HepG2 (cell line): ENCODE results near the gene SSNA1. TPM values are rescaled to one million over a fixed set of nuclear protein-coding genes. Genes with fewer than 3 reads are reported as not detected.

Experiments used
- CEBPB ChIP-seq: IDR thresholded peaks from 2 replicates; pipeline ENCODE4 v1.6.1; 2011; ENCODE audit warnings: low read depth, low read length, improper control_type of control experiment, borderline replicate concordance
- JUNB ChIP-seq: sonication (generic); formaldehyde crosslinking; IDR thresholded peaks from 2 replicates; pipeline ENCODE4 v1.8.0; 2022; ENCODE audit warnings: missing genetic modification reagents, mild to moderate bottlenecking, borderline replicate concordance
- MXD4 ChIP-seq: IDR thresholded peaks from 2 replicates; pipeline ENCODE4 v1.6.1; 2016; ENCODE audit warnings: mild to moderate bottlenecking, missing biosample characterization, missing genetic modification reagents
- SMAD1 ChIP-seq: sonication (generic); formaldehyde crosslinking; IDR thresholded peaks from 2 replicates; pipeline ENCODE4 v1.4.0; 2020; ENCODE audit warnings: missing genetic modification reagents, low read depth, mild to moderate bottlenecking, borderline replicate concordance
- ZFP1 ChIP-seq: IDR thresholded peaks from 2 replicates; pipeline ENCODE4 v1.6.1; 2016
- ZNF180 ChIP-seq: sonication (generic); formaldehyde crosslinking; IDR thresholded peaks from 2 replicates; pipeline ENCODE4 v1.4.0; 2020; ENCODE audit warnings: low read depth, missing genetic modification reagents, borderline replicate concordance
- ZNF317 ChIP-seq: sonication (generic); formaldehyde crosslinking; IDR thresholded peaks from 2 replicates; pipeline ENCODE4 v1.5.0; 2020; ENCODE audit warnings: mild to moderate bottlenecking, missing genetic modification reagents
- ZNF326 ChIP-seq: sonication (generic); formaldehyde crosslinking; IDR thresholded peaks from 2 replicates; pipeline ENCODE4 v1.4.0; 2020; ENCODE audit warnings: missing genetic modification reagents, borderline replicate concordance
- ZSCAN20 ChIP-seq: sonication (generic); formaldehyde crosslinking; IDR thresholded peaks from 2 replicates; pipeline ENCODE4 v1.4.0; 2020; ENCODE audit warnings: missing genetic modification reagents, mild to moderate bottlenecking, borderline replicate concordance
- polyA plus RNA-seq, 8 experiments: library from polyadenylated mRNA; depleted of rRNA in 3 of 8; stranded (reverse) in 7 of 8; unstranded in 1 of 8; fragments of >200 nt; fragmentation: Illumina TruSeq in 4 of 8; extraction: Trizol in 4 of 8; gene quantifications; 2 replicates each; pipeline versions ENCODE4 v1.2.1 to v1.2.3, GENCODE V29; 2011 to 2016; ENCODE audit warnings: low read depth in 4 of 8, missing spikeins in 1 of 8, mixed read lengths in 1 of 8; ENCODE audit not compliant: insufficient read depth in 1 of 8
- total RNA-seq, 5 experiments: library from RNA; depleted of rRNA; stranded (reverse); fragments of >200 nt; fragmentation: Illumina TruSeq; extraction: Trizol; gene quantifications; 2 replicates each; pipeline ENCODE4 v1.2.3, GENCODE V29; 2016; ENCODE audit warnings: low read depth in 1 of 5
- TF ChIP-seq, protein P1 (sequence below), 2 experiments: IDR thresholded peaks; 2 replicates each; pipeline ENCODE4 v1.6.1; 2011 to 2012; ENCODE audit warnings: low read length in 2 of 2, borderline replicate concordance in 1 of 2, low read depth in 1 of 2, mild to moderate bottlenecking in 1 of 2, moderate library complexity in 1 of 2
- TF ChIP-seq, protein P2 (sequence below): IDR thresholded peaks from 2 replicates; pipeline ENCODE4 v1.6.1; 2016; ENCODE audit warnings: control low read depth
- TF ChIP-seq, protein P3 (sequence below): sonication (generic); formaldehyde crosslinking; IDR thresholded peaks from 2 replicates; pipeline ENCODE4 v1.4.0; 2020; ENCODE audit warnings: missing genetic modification reagents, borderline replicate concordance
- TF ChIP-seq, protein P4 (sequence below): sonication (generic); formaldehyde crosslinking; IDR thresholded peaks from 2 replicates; pipeline ENCODE4 v1.5.0; 2020; ENCODE audit warnings: mild to moderate bottlenecking, missing genetic modification reagents
- TF ChIP-seq, protein P5 (sequence below): sonication (generic); formaldehyde crosslinking; IDR thresholded peaks from 2 replicates; pipeline ENCODE4 v1.4.0; 2020; ENCODE audit warnings: mild to moderate bottlenecking, missing genetic modification reagents

SSNA1 gene
- total and polyA plus RNA-seq, 2 of the 13 experiments (the other 11 are each of a cell fraction or from before 2014, with no cell fraction given): 35.9 to 49.4 TPM

DNA sequence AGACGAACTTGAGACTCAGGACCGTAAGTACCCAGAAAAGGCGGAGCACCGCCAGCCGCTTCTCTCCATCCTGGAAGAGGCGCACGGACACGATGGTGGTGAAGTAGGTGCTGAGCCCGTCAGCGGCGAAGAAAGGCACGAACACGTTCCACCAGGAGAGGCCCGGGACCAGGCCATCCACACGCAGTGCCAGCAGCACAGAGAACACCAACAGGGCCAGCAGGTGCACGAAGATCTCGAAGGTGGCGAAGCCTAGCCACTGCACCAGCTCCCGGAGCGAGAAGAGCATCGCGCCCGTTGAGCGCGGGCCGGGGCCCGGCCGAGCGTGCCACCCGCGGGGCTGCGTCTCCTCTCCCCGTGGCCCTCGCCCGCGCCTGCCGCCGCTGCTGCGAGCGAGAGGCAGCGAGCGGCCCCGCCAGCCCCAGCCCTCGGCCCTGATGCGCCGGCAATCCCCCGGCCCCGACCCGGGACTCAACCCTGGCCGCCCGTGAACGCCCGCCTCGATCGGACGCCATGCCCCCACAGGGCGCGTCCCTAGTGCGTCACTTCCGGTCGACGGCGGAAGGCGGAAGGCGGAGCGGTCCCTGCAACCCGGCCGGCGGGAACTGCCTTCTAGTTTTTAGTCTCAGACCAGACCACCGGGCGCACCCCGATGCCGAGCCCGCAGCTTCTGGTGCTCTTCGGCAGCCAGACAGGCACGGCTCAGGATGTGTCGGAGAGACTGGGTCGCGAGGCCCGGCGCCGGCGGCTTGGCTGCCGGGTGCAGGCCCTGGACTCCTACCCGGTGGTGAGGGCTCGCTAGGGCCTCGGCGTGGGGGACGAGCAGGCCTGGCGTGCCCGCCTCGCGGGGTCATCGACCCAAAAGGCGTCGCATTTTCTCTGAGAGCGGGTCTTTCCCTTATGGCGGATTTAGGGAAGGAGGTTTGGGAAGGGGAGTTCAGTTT is 16.9 kb downstream of the SSNA1 start, which contains the start of the genes NDOR1 and TMEM203 (continued):
- TF ChIP-seq, protein P1, sequence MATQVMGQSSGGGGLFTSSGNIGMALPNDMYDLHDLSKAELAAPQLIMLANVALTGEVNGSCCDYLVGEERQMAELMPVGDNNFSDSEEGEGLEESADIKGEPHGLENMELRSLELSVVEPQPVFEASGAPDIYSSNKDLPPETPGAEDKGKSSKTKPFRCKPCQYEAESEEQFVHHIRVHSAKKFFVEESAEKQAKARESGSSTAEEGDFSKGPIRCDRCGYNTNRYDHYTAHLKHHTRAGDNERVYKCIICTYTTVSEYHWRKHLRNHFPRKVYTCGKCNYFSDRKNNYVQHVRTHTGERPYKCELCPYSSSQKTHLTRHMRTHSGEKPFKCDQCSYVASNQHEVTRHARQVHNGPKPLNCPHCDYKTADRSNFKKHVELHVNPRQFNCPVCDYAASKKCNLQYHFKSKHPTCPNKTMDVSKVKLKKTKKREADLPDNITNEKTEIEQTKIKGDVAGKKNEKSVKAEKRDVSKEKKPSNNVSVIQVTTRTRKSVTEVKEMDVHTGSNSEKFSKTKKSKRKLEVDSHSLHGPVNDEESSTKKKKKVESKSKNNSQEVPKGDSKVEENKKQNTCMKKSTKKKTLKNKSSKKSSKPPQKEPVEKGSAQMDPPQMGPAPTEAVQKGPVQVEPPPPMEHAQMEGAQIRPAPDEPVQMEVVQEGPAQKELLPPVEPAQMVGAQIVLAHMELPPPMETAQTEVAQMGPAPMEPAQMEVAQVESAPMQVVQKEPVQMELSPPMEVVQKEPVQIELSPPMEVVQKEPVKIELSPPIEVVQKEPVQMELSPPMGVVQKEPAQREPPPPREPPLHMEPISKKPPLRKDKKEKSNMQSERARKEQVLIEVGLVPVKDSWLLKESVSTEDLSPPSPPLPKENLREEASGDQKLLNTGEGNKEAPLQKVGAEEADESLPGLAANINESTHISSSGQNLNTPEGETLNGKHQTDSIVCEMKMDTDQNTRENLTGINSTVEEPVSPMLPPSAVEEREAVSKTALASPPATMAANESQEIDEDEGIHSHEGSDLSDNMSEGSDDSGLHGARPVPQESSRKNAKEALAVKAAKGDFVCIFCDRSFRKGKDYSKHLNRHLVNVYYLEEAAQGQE (IDR thresholded peaks at IDR 0.05; ENCODE audit: borderline replicate concordance in 1 of 2, low read depth in 1 of 2, low read length in 2 of 2): peak in 1 of 2 experiments; percentile 7; a peak in 1 of 4 replicates
- TF ChIP-seq SMAD1 (no peak), CEBPB (no peak), MXD4 (CRISPR knock-in tag) (peak; percentile 87), ZNF326 (CRISPR knock-in tag) (no peak), ZSCAN20 (CRISPR knock-in tag) (peak; percentile 46; the same call in 1 of the 2 replicates), ZNF180 (CRISPR knock-in tag) (no peak), ZFP1 (CRISPR knock-in tag) (no peak), ZNF317 (no peak), JUNB (CRISPR knock-in tag) (no peak)
- TF ChIP-seq, protein P2, sequence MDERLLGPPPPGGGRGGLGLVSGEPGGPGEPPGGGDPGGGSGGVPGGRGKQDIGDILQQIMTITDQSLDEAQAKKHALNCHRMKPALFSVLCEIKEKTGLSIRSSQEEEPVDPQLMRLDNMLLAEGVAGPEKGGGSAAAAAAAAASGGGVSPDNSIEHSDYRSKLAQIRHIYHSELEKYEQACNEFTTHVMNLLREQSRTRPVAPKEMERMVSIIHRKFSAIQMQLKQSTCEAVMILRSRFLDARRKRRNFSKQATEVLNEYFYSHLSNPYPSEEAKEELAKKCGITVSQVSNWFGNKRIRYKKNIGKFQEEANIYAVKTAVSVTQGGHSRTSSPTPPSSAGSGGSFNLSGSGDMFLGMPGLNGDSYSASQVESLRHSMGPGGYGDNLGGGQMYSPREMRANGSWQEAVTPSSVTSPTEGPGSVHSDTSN (CRISPR knock-in tag): no peak
- TF ChIP-seq, protein P3, sequence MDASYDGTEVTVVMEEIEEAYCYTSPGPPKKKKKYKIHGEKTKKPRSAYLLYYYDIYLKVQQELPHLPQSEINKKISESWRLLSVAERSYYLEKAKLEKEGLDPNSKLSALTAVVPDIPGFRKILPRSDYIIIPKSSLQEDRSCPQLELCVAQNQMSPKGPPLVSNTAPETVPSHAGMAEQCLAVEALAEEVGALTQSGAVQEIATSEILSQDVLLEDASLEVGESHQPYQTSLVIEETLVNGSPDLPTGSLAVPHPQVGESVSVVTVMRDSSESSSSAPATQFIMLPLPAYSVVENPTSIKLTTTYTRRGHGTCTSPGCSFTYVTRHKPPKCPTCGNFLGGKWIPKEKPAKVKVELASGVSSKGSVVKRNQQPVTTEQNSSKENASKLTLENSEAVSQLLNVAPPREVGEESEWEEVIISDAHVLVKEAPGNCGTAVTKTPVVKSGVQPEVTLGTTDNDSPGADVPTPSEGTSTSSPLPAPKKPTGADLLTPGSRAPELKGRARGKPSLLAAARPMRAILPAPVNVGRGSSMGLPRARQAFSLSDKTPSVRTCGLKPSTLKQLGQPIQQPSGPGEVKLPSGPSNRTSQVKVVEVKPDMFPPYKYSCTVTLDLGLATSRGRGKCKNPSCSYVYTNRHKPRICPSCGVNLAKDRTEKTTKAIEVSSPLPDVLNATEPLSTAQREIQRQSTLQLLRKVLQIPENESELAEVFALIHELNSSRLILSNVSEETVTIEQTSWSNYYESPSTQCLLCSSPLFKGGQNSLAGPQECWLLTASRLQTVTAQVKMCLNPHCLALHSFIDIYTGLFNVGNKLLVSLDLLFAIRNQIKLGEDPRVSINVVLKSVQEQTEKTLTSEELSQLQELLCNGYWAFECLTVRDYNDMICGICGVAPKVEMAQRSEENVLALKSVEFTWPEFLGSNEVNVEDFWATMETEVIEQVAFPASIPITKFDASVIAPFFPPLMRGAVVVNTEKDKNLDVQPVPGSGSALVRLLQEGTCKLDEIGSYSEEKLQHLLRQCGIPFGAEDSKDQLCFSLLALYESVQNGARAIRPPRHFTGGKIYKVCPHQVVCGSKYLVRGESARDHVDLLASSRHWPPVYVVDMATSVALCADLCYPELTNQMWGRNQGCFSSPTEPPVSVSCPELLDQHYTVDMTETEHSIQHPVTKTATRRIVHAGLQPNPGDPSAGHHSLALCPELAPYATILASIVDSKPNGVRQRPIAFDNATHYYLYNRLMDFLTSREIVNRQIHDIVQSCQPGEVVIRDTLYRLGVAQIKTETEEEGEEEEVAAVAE (CRISPR knock-in tag): peak; percentile 47; the same call in 1 of the 2 replicates
- TF ChIP-seq, protein P4, sequence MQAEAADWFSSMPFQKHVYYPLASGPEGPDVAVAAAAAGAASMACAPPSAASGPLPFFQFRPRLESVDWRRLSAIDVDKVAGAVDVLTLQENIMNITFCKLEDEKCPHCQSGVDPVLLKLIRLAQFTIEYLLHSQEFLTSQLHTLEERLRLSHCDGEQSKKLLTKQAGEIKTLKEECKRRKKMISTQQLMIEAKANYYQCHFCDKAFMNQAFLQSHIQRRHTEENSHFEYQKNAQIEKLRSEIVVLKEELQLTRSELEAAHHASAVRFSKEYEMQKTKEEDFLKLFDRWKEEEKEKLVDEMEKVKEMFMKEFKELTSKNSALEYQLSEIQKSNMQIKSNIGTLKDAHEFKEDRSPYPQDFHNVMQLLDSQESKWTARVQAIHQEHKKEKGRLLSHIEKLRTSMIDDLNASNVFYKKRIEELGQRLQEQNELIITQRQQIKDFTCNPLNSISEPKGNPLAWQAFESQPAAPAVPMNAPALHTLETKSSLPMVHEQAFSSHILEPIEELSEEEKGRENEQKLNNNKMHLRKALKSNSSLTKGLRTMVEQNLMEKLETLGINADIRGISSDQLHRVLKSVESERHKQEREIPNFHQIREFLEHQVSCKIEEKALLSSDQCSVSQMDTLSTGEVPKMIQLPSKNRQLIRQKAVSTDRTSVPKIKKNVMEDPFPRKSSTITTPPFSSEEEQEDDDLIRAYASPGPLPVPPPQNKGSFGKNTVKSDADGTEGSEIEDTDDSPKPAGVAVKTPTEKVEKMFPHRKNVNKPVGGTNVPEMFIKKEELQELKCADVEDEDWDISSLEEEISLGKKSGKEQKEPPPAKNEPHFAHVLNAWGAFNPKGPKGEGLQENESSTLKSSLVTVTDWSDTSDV (CRISPR knock-in tag): no peak
- TF ChIP-seq, protein P5, sequence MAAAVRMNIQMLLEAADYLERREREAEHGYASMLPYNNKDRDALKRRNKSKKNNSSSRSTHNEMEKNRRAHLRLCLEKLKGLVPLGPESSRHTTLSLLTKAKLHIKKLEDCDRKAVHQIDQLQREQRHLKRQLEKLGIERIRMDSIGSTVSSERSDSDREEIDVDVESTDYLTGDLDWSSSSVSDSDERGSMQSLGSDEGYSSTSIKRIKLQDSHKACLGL (CRISPR knock-in tag): no peak
